Upper lobe of left lung (tissue), 4 donors: ENCODE data around the gene MYO15B.

Source experiments
- EP300 ChIP-seq, 4 donors: sonication (generic); formaldehyde crosslinking; IDR thresholded peaks; one replicate each; pipeline ENCODE4 v1.5.1; 2017; ENCODE audit warnings: antibody characterized with exemption in 4 of 4, control low read depth in 2 of 4
- POLR2A ChIP-seq, 4 donors: fragments of 450-650 bp; IDR thresholded peaks; one replicate each; pipeline ENCODE4 v1.5.1; 2016 to 2017; ENCODE audit warnings: antibody characterized with exemption in 4 of 4, mild to moderate bottlenecking in 2 of 4
- POLR2AphosphoS5 ChIP-seq, 2 donors: sonication (generic); formaldehyde crosslinking; IDR thresholded peaks; one replicate each; pipeline ENCODE4 v1.5.1; 2017; ENCODE audit warnings: antibody characterized with exemption in 2 of 2
- TF ChIP-seq, protein P1 (sequence below), 6 experiments: fragments of 450-650 bp in 4 of 6; fragments of 200-600 bp in 2 of 6; sonication (generic) in 2 of 6; IDR thresholded peaks; one replicate each; pipeline ENCODE4 v1.5.1; 2016 to 2019; ENCODE audit warnings: antibody characterized with exemption in 6 of 6

GRCh38 chr17:75626496-75627038 lies 39.0 kb downstream of the MYO15B start:
- TF ChIP-seq, protein P1, sequence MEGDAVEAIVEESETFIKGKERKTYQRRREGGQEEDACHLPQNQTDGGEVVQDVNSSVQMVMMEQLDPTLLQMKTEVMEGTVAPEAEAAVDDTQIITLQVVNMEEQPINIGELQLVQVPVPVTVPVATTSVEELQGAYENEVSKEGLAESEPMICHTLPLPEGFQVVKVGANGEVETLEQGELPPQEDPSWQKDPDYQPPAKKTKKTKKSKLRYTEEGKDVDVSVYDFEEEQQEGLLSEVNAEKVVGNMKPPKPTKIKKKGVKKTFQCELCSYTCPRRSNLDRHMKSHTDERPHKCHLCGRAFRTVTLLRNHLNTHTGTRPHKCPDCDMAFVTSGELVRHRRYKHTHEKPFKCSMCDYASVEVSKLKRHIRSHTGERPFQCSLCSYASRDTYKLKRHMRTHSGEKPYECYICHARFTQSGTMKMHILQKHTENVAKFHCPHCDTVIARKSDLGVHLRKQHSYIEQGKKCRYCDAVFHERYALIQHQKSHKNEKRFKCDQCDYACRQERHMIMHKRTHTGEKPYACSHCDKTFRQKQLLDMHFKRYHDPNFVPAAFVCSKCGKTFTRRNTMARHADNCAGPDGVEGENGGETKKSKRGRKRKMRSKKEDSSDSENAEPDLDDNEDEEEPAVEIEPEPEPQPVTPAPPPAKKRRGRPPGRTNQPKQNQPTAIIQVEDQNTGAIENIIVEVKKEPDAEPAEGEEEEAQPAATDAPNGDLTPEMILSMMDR (IDR thresholded peaks at IDR 0.05), result no peak
- TF ChIP-seq POLR2AphosphoS5 (IDR thresholded peaks at IDR 0.05) (no peak), EP300 (IDR thresholded peaks at IDR 0.05) (no peak), POLR2A (IDR thresholded peaks at IDR 0.05) (no peak)
